Ishikawa (cell line): ENCODE measurements around the gene GNG5.
A peak's percentile ranks its signal among the peaks of the same experiment; 100 is the strongest.

Experiments used
- CEBPB ChIP-seq: IDR thresholded peaks from 2 replicates; pipeline ENCODE4 v1.6.1; 2012
- CREB1 ChIP-seq: IDR thresholded peaks from 2 replicates; pipeline ENCODE4 v1.6.1; 2012; ENCODE audit warnings: low read depth
- EGR1 ChIP-seq: IDR thresholded peaks from 2 replicates; pipeline ENCODE4 v1.6.1; 2012
- EP300 ChIP-seq: IDR thresholded peaks from 2 replicates; pipeline ENCODE4 v1.6.1; 2012; ENCODE audit warnings: borderline replicate concordance
- FOXM1 ChIP-seq: IDR thresholded peaks from 2 replicates; pipeline ENCODE4 v1.6.1; 2012; ENCODE audit warnings: low read depth, borderline replicate concordance
- MAX ChIP-seq: IDR thresholded peaks from 2 replicates; pipeline ENCODE4 v1.6.1; 2012
- NFIC ChIP-seq: IDR thresholded peaks from 2 replicates; pipeline ENCODE4 v1.6.1; 2012
- RAD21 ChIP-seq: IDR thresholded peaks from 2 replicates; pipeline ENCODE4 v1.6.1; 2012; ENCODE audit warnings: low read depth
- TAF1 ChIP-seq: IDR thresholded peaks from 2 replicates; pipeline ENCODE4 v1.6.1; 2012; ENCODE audit warnings: low read depth, mild to moderate bottlenecking
- TCF12 ChIP-seq: IDR thresholded peaks from 2 replicates; pipeline ENCODE4 v1.6.1; 2012; ENCODE audit warnings: low read depth
- TEAD4 ChIP-seq: IDR thresholded peaks from 2 replicates; pipeline ENCODE4 v1.6.1; 2012
- USF1 ChIP-seq: IDR thresholded peaks from 2 replicates; pipeline ENCODE4 v1.6.1; 2012
- YY1 ChIP-seq: IDR thresholded peaks from 2 replicates; pipeline ENCODE4 v1.6.1; 2012; ENCODE audit warnings: low read depth
- ZBTB7A ChIP-seq: IDR thresholded peaks from 2 replicates; pipeline ENCODE4 v1.6.1; 2012; ENCODE audit warnings: low read depth
- TF ChIP-seq, protein P1 (sequence below): IDR thresholded peaks from 2 replicates; pipeline ENCODE4 v1.6.1; 2012; ENCODE audit warnings: low read depth, mild to moderate bottlenecking

The GNG5 gene

DNA sequence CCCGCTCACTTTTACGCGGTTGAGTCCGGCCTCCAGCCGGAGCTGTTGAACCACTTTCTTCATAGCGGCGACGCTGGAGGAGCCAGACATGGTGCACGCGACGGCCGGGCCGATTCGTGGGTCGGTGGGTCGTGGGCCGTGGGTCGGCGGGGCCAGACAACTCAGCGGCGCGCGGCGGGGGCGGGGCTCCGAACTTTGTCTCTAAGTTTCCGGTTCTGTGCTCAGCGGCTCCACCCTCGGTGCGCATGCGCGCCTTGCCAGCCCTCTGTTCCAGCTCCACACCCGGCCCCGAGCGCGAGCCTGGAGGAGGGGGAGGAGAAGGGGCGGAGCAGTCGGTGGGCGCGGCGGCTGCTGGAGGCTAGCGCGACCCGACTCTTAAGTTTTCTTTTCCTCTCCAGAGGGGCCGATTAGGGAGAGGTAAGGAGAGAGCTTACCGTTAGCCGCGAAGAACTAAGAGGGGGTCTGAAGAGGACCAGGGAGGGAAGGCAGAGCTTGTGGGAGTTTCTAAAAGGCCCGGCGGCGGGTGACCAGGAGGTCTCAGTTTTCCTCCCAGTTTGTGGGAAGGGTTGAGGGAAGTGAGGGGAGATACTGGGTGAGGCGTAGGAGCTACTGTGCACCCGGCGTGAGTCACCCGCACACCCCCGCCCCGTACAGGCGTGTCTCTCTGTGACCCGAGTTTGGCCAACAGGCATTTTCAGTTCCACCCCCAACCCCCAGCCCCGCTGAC is at the start of gene GNG5, which contains the start of gene SPATA1:
GNG5 (minus strand) TSS at position 580 of the 727 bp plus-strand sequence; CDS start at position 90, 490 bp downstream.
SPATA1 (plus strand) TSS at position 385 of the 727 bp plus-strand sequence. CDS start 9,974 bp downstream, outside the sequence.
- TF ChIP-seq ZBTB7A (peak; percentile 3), CEBPB (no peak), YY1 (no peak), RAD21 (no peak), CREB1 (no peak), EGR1 (peak; percentile 84), TAF1 (peak; percentile 50; the same call in 1 of the 2 replicates), TCF12 (peak; percentile 58; the same call in 1 of the 2 replicates), FOXM1 (peak; percentile 47; the same call in 1 of the 2 replicates), USF1 (no peak), TEAD4 (no peak), MAX (peak; percentile 42), EP300 (0 out of 2 replicates have a peak, but pooled peaks have one; percentile 14), NFIC (no peak)
- TF ChIP-seq, protein P1, sequence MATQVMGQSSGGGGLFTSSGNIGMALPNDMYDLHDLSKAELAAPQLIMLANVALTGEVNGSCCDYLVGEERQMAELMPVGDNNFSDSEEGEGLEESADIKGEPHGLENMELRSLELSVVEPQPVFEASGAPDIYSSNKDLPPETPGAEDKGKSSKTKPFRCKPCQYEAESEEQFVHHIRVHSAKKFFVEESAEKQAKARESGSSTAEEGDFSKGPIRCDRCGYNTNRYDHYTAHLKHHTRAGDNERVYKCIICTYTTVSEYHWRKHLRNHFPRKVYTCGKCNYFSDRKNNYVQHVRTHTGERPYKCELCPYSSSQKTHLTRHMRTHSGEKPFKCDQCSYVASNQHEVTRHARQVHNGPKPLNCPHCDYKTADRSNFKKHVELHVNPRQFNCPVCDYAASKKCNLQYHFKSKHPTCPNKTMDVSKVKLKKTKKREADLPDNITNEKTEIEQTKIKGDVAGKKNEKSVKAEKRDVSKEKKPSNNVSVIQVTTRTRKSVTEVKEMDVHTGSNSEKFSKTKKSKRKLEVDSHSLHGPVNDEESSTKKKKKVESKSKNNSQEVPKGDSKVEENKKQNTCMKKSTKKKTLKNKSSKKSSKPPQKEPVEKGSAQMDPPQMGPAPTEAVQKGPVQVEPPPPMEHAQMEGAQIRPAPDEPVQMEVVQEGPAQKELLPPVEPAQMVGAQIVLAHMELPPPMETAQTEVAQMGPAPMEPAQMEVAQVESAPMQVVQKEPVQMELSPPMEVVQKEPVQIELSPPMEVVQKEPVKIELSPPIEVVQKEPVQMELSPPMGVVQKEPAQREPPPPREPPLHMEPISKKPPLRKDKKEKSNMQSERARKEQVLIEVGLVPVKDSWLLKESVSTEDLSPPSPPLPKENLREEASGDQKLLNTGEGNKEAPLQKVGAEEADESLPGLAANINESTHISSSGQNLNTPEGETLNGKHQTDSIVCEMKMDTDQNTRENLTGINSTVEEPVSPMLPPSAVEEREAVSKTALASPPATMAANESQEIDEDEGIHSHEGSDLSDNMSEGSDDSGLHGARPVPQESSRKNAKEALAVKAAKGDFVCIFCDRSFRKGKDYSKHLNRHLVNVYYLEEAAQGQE = no peak

GRCh38 chr1:84550826-84551225 is 44.4 kb upstream of the GNG5 start:
- TF ChIP-seq CEBPB (no peak), MAX (no peak), USF1 (no peak), ZBTB7A (no peak), YY1 (no peak), EGR1 (no peak), RAD21 (no peak), FOXM1 (no peak), TEAD4 (no peak), EP300 (no peak), TCF12 (no peak), CREB1 (no peak), TAF1 (no peak), NFIC (no peak)
- TF ChIP-seq, protein P1 = no peak

DNA sequence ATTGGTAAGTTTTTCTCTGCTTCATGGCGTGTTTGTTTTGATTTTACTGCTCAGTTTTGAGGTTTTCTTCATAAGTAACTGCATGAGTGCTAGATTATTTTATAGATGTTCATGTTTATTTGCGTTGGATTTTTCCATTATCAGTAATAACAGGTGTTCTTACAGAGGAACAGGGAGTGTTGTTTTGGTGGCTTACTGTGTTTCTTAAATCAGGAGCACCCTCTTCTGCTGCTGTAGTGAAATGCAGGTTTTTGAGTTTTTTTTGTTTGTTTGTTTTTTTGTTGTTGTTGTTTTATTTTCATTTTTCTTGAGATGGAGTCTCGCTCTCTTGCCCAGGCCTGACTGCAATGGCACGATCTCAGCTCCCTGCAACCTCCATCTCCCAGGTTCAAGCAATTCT is 35.3 kb upstream of the GNG5 start:
- TF ChIP-seq EP300 = no peak
- TF ChIP-seq FOXM1 = no peak
- TF ChIP-seq CEBPB = no peak
- TF ChIP-seq RAD21 = peak; percentile 45
- TF ChIP-seq NFIC = no peak
- TF ChIP-seq, protein P1 = no peak
- TF ChIP-seq MAX = no peak
- no peak for TF ChIP-seq TAF1

GRCh38 chr1:84540759-84541158 is 34.4 kb upstream of the GNG5 start:
- TF ChIP-seq TAF1 (no peak), FOXM1 (no peak), RAD21 (no peak), EGR1 (no peak), YY1 (no peak), CEBPB (no peak), MAX (no peak), NFIC (no peak), EP300 (no peak), TCF12 (no peak), TEAD4 (no peak), USF1 (no peak)
